ENCODE measurements around the gene SOBP.

SOBP gene

GRCh38 chr6:107706516-107707115 is 216.7 kb downstream of the SOBP start:
- Histone ChIP-seq H3K4me2 (ENCODE audit: low read length) (no peak overlapping the region), H3K27me3 (ENCODE audit: control insufficient read depth, insufficient read depth, low read length) (no peaks in the 10 kb centered on the region), H3K9me3 (replicated peaks; ENCODE audit: low read length) (no peaks in the 10 kb centered on the region), H3K9ac (ENCODE audit: low read depth, low read length) (no peak overlapping the region), H3K36me3 (ENCODE audit: insufficient read depth, low read length) (no peaks in the 10 kb centered on the region), H3K4me3 (ENCODE audit: low read length) (no peak overlapping the region), H3K4me1 (ENCODE audit: control insufficient read depth, insufficient read depth, low read length) (no peaks in the 10 kb centered on the region)

- no peaks in the 10 kb centered on the region for H3K9me3 ChIP-seq (replicated peaks; ENCODE audit: low read length)
- no peak overlapping the region for H3K9ac ChIP-seq (ENCODE audit: low read depth, low read length)
- no peak overlapping the region for H3K4me2 ChIP-seq (ENCODE audit: low read length)
- no peaks in the 10 kb centered on the region for H3K36me3 ChIP-seq (ENCODE audit: insufficient read depth, low read length)
- peaks cover 6% of the 10 kb centered on the region for H3K4me1 ChIP-seq (ENCODE audit: control insufficient read depth, insufficient read depth, low read length)
- H3K4me3 ChIP-seq (ENCODE audit: low read length): no peak overlapping the region
- H3K27me3 ChIP-seq (ENCODE audit: control insufficient read depth, insufficient read depth, low read length): peaks cover 3% of the 10 kb centered on the region
Observed at GRCh38 chr6:107707346-107708275, 217.7 kb downstream of the SOBP start.

GRCh38 chr6:107708435-107708834 is 218.5 kb downstream of the SOBP start:
- Histone ChIP-seq H3K27me3 (ENCODE audit: control insufficient read depth, insufficient read depth, low read length) (peaks cover 3% of the 10 kb centered on the region), H3K9me3 (replicated peaks; ENCODE audit: low read length) (no peaks in the 10 kb centered on the region), H3K4me3 (ENCODE audit: low read length) (no peak overlapping the region), H3K36me3 (ENCODE audit: insufficient read depth, low read length) (no peaks in the 10 kb centered on the region), H3K4me1 (ENCODE audit: control insufficient read depth, insufficient read depth, low read length) (peaks cover 13% of the 10 kb centered on the region), H3K9ac (ENCODE audit: low read depth, low read length) (no peak overlapping the region), H3K4me2 (ENCODE audit: low read length) (no peak overlapping the region)

- Histone ChIP-seq H3K4me1 (ENCODE audit: control insufficient read depth, insufficient read depth, low read length) (peaks cover 13% of the 10 kb centered on the region), H3K4me2 (ENCODE audit: low read length) (no peak overlapping the region), H3K4me3 (ENCODE audit: low read length) (no peak overlapping the region), H3K36me3 (ENCODE audit: insufficient read depth, low read length) (no peaks in the 10 kb centered on the region), H3K27me3 (ENCODE audit: control insufficient read depth, insufficient read depth, low read length) (peaks cover 6% of the 10 kb centered on the region), H3K9ac (ENCODE audit: low read depth, low read length) (no peak overlapping the region), H3K9me3 (replicated peaks; ENCODE audit: low read length) (no peaks in the 10 kb centered on the region)
Observed at GRCh38 chr6:107709341-107709740, 219.4 kb downstream of the SOBP start.
